IgD-negative memory B cell (primary cell): ENCODE measurements around the gene PLGRKT. TPM values are rescaled to one million over a fixed set of nuclear protein-coding genes. Genes with fewer than 3 reads are reported as not detected.
"Not testable (repeated sequence)": the region's sequence is repeated elsewhere in the genome, so short reads cannot be mapped to it uniquely, and the experiment has no call there.

ENCODE experiments used
- H3K27ac Mint-ChIP-seq, 3 donors: one replicate each; pipeline ENCODE4 v1.8.0; 2020 to 2022; ENCODE audit warnings: mild to moderate bottlenecking in 3 of 3, mixed read lengths in 3 of 3, moderate library complexity in 1 of 3
- H3K27me3 Mint-ChIP-seq: one replicate; pipeline ENCODE4 v1.8.0; 2021; ENCODE audit warnings: mixed read lengths
- H3K36me3 Mint-ChIP-seq: one replicate; pipeline ENCODE4 v1.8.0; 2020; ENCODE audit warnings: mild to moderate bottlenecking, mixed read lengths
- H3K4me1 Mint-ChIP-seq, 3 donors: one replicate each; pipeline ENCODE4 v1.8.0; 2020 to 2022; ENCODE audit warnings: mixed read lengths in 3 of 3, mild to moderate bottlenecking in 1 of 3
- H3K4me3 Mint-ChIP-seq, 4 donors: one replicate each; pipeline ENCODE4 v1.8.0; 2020 to 2022; ENCODE audit warnings: mild to moderate bottlenecking in 4 of 4, mixed read lengths in 4 of 4, moderate library complexity in 3 of 4
- H3K9me3 Mint-ChIP-seq, 3 donors: one replicate each; pipeline ENCODE4 v1.8.0; 2020 to 2021; ENCODE audit warnings: mixed read lengths in 3 of 3, mild to moderate bottlenecking in 1 of 3
- polyA plus RNA-seq: library from polyadenylated mRNA; unstranded; fragments of 300-500 nt; fragmentation: Illumina TruSeq; gene quantifications from one replicate; pipeline ENCODE4 v1.2.3, GENCODE V29; 2021

PLGRKT gene
- polyA plus RNA-seq, 1 donor from 2014 or later = 28.7 TPM

- H3K27me3 Mint-ChIP-seq = no peaks in the 10 kb centered on the region
- peaks cover 17% of the 10 kb centered on the region for H3K36me3 Mint-ChIP-seq
- H3K9me3 Mint-ChIP-seq = no peaks in the 10 kb centered on the region
- H3K4me3 Mint-ChIP-seq = no peak overlapping the region
- no peak overlapping the region for H3K27ac Mint-ChIP-seq
- H3K4me1 Mint-ChIP-seq = peaks cover 0 to 9% (median 5%) of the 10 kb centered on the region in 3 donors
These were observed 28.3 kb upstream of the PLGRKT start for GRCh38 chr9:5466005-5466404.

DNA sequence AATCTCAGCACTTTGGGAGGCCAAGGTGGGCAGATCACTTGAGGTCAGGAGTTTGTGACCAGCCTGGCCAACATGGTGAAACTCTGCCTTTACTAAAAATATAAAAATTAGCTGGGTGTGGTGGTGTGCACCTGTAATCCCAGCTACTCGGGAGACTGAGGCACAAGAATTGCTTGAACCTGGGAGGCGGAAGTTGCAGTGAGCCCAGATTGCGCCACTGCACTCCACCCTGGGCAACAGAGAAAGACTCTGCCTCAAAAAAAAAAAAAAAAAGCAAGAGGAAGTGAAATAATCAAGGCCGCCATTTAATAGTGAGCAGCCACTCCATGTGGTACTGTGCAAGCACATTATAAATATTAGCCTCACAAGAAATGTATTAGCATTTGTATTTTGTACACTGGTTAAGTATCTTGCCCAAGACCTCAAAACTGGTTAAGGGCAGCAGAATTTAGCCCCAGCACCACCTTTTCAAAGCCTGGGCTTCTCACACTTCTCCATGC lies 27.2 kb upstream of the PLGRKT start:
- not testable (repeated sequence) for H3K4me3 Mint-ChIP-seq, H3K9me3 Mint-ChIP-seq, H3K27ac Mint-ChIP-seq, H3K27me3 Mint-ChIP-seq
- Mint-ChIP-seq H3K4me1 (peaks cover 2 to 13% (median 6%) of the 10 kb centered on the region in 3 donors), H3K36me3 (peaks cover 17% of the 10 kb centered on the region)

- peak overlapping the region in 1 of 3 donors; percentile 20 for H3K27ac Mint-ChIP-seq
These were observed 22.4 kb upstream of the PLGRKT start for GRCh38 chr9:5460157-5460556.

GRCh38 chr9:5459289-5459829 lies 21.6 kb upstream of the PLGRKT start:
- no peak overlapping the region for H3K4me3 Mint-ChIP-seq

More at GRCh38 chr9:5460157-5460556, 22.4 kb upstream of the PLGRKT start:
- H3K36me3 Mint-ChIP-seq = peaks cover 24% of the 10 kb centered on the region
- no peaks in the 10 kb centered on the region for H3K9me3 Mint-ChIP-seq
- H3K4me3 Mint-ChIP-seq = no peak overlapping the region
- H3K4me1 Mint-ChIP-seq = peaks cover 11 to 23% (median 20%) of the 10 kb centered on the region in 3 donors
- no peaks in the 10 kb centered on the region for H3K27me3 Mint-ChIP-seq

GRCh38 chr9:5455181-5455580 lies 17.5 kb upstream of the PLGRKT start:
- H3K27ac Mint-ChIP-seq = peak overlapping the region; percentile 14 to 48 (median 45)

More at GRCh38 chr9:5459289-5459829, 21.6 kb upstream of the PLGRKT start:
- H3K27ac Mint-ChIP-seq = peak overlapping the region in 1 of 3 donors; percentile 20
- H3K27me3 Mint-ChIP-seq = peaks cover 1% of the 10 kb centered on the region
- no peaks in the 10 kb centered on the region for H3K9me3 Mint-ChIP-seq
- H3K4me1 Mint-ChIP-seq = peaks cover 13 to 26% (median 25%) of the 10 kb centered on the region in 3 donors
- peaks cover 22% of the 10 kb centered on the region for H3K36me3 Mint-ChIP-seq

GRCh38 chr9:5453673-5454072 lies 15.9 kb upstream of the PLGRKT start:
- peaks cover 22 to 43% (median 31%) of the 10 kb centered on the region in 3 donors for H3K4me1 Mint-ChIP-seq
- H3K9me3 Mint-ChIP-seq = no peaks in the 10 kb centered on the region
- peaks cover 9% of the 10 kb centered on the region for H3K36me3 Mint-ChIP-seq
- peaks cover 1% of the 10 kb centered on the region for H3K27me3 Mint-ChIP-seq
- H3K4me3 Mint-ChIP-seq = no peak overlapping the region
- no peak overlapping the region for H3K27ac Mint-ChIP-seq

More at GRCh38 chr9:5455181-5455580, 17.5 kb upstream of the PLGRKT start:
- Mint-ChIP-seq H3K4me3 (peak overlapping the region; percentile 5 to 83 (median 56)), H3K9me3 (no peaks in the 10 kb centered on the region), H3K27me3 (peaks cover 1% of the 10 kb centered on the region), H3K4me1 (peaks cover 28 to 44% (median 38%) of the 10 kb centered on the region in 3 donors), H3K36me3 (peaks cover 9% of the 10 kb centered on the region)

DNA sequence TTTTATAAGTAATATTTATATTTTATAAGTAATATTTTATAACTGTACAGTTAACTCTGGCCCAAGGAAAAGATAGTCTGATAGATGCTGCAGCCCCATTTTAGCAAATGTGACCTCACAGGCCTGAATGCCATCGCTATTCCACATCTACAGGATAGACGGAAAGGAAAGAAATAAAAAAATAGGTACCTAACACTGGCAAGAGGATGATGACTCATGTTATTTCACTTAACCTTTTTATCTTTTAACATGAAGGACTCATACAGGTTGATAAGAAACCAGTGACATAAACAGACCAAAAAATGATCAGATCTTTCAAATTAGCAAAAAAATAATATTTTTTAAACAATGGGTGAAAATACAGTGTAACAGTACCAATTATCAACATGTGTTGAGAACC lies 15.3 kb upstream of the PLGRKT start:
- Mint-ChIP-seq H3K9me3 (no peaks in the 10 kb centered on the region), H3K36me3 (peaks cover 8% of the 10 kb centered on the region), H3K4me3 (peak overlapping the region in 1 of 4 donors; percentile 23), H3K27ac (no peak overlapping the region), H3K4me1 (peaks cover 22 to 42% (median 35%) of the 10 kb centered on the region in 3 donors), H3K27me3 (peaks cover 1% of the 10 kb centered on the region)

DNA sequence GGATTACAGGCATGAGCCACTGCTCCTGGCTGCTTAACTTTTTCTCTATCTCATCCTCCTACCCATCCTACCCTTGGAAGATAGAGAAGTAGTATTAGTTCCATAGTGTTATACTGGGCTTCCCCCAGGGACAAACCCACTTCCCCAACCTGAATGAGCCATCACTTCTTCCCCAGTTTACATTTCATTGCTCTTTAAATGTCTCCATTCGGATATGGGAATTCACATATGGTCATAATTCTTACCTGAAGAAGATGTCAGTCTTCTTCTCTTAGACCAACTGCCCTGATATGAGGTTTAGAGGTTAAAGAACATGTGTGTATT lies 14.5 kb upstream of the PLGRKT start:
- peak overlapping the region in 2 of 3 donors; percentile 9 to 82 for H3K27ac Mint-ChIP-seq
- peak overlapping the region; percentile 61 to 93 (median 69) for H3K4me3 Mint-ChIP-seq
- no peaks in the 10 kb centered on the region for H3K9me3 Mint-ChIP-seq
- peaks cover 1% of the 10 kb centered on the region for H3K27me3 Mint-ChIP-seq
- H3K36me3 Mint-ChIP-seq = peaks cover 2% of the 10 kb centered on the region
- H3K4me1 Mint-ChIP-seq = peaks cover 26 to 42% (median 37%) of the 10 kb centered on the region in 3 donors

GRCh38 chr9:5450359-5451091 lies 12.8 kb upstream of the PLGRKT start, which contains the start of gene CD274:
CD274 (plus strand) TSS chr9:5450542; CDS start chr9:5456114, 5,572 bp downstream.
- Mint-ChIP-seq H3K27ac (peak within 1 kb of the TSS; percentile 87 to 96 (median 89)), H3K36me3 (no peaks in the 10 kb centered on the region), H3K27me3 (peaks cover 1% of the 10 kb centered on the region), H3K4me3 (peak within 1 kb of the TSS; percentile 79 to 96 (median 92)), H3K9me3 (no peaks in the 10 kb centered on the region), H3K4me1 (peaks cover 29 to 40% (median 39%) of the 10 kb centered on the region in 3 donors)

DNA sequence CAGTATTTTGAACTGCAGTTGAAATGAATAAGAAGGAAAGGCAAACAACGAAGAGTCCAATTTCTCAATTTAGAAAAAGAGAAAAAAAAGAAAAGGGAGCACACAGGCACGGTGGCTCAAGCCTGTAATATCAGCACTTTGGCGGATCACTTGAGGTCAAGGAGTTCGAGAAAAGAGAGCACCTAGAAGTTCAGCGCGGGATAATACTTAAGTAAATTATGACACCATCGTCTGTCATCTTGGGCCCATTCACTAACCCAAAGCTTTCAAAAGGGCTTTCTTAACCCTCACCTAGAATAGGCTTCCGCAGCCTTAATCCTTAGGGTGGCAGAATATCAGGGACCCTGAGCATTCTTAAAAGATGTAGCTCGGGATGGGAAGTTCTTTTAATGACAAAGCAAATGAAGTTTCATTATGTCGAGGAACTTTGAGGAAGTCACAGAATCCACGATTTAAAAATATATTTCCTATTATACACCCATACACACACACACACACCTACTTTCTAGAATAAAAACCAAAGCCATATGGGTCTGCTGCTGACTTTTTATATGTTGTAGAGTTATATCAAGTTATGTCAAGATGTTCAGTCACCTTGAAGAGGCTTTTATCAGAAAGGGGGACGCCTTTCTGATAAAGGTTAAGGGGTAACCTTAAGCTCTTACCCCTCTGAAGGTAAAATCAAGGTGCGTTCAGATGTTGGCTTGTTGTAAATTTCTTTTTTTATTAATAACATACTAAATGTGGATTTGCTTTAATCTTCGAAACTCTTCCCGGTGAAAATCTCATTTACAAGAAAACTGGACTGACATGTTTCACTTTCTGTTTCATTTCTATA lies 12.0 kb upstream of the PLGRKT start:
- H3K4me3 Mint-ChIP-seq = peak overlapping the region; percentile 79 to 96 (median 92)

DNA sequence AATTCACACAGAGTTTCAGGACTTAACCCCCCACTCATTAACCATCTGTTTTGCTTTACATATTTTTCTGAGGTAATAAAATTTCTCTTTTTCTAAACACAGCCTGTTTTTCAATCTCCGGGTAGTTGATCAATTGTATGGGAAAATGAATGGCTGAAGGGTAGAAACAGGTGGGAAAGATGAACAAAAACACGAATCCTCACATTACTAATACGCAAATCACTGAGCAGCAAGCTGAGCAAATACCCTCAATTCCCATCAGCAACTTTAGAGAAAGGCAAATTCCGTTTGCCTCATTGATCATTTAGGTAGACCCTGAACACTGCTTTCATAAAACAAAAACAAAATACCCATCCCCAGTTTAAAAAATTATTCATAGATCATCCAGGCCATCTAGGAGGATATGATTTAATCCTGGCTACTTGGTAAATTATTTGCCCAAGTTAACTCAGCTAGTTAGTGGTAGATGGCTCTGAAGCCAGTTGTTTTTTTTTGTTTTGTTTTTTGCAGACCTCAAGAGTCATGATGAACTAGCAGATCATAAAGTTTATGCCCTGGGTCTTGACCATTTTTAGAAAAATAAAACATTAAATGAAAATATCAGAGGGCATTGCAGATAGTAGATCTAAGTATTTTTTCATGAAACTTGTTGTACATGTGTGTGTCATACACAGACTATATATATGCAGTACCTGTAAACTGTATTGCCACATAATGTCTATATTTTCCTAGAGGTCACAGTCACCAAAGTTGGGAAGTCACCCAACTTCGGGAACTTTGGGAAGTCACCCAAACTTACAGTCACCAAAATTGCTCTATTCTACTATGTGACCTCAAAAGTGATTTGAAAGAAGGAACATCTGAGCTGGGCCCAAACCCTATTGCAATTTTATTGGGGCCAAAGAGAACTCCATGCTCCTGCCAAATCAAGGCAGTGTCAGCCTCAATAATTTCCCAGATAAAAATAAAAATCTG lies 11.0 kb upstream of the PLGRKT start:
- Mint-ChIP-seq H3K9me3 (no peaks in the 10 kb centered on the region), H3K4me1 (peaks cover 22 to 31% (median 26%) of the 10 kb centered on the region in 3 donors), H3K4me3 (peak overlapping the region in 3 of 4 donors; percentile 35 to 93 (median 79)), H3K27ac (peak overlapping the region in 2 of 3 donors; percentile 59 to 89), H3K27me3 (no peaks in the 10 kb centered on the region), H3K36me3 (no peaks in the 10 kb centered on the region)

More for the DNA sequence above, 12.0 kb upstream of the PLGRKT start:
- H3K9me3 Mint-ChIP-seq = no peaks in the 10 kb centered on the region
- no peaks in the 10 kb centered on the region for H3K27me3 Mint-ChIP-seq
- H3K4me1 Mint-ChIP-seq = peaks cover 24 to 33% (median 31%) of the 10 kb centered on the region in 3 donors
- no peaks in the 10 kb centered on the region for H3K36me3 Mint-ChIP-seq
- peak overlapping the region; percentile 87 to 96 (median 89) for H3K27ac Mint-ChIP-seq

GRCh38 chr9:5448016-5448415 lies 10.3 kb upstream of the PLGRKT start:
- Mint-ChIP-seq H3K4me3 (peak overlapping the region in 1 of 4 donors; percentile 79), H3K27ac (peak overlapping the region in 2 of 3 donors; percentile 41 to 73), H3K36me3 (no peaks in the 10 kb centered on the region), H3K9me3 (no peaks in the 10 kb centered on the region), H3K4me1 (peaks cover 22 to 31% (median 26%) of the 10 kb centered on the region in 3 donors), H3K27me3 (no peaks in the 10 kb centered on the region)

DNA sequence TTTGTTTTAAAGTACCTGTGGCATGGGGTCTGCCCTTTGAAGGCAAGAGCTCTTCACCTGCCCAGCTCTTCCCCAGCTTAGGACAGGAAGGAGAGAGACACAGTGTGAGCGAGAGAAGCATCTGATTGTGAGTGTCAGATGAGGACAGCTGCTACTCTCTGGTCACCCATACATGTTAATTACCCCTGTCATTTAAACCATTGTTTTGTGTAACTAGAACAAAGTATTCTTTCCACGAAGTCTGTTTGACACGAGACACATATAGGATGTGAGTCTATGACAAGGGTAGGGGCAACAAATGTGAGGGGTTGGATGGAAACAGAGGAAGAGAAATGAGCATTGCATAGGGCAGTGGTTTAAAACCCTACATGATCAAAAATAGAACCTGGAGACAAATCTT lies 9.6 kb upstream of the PLGRKT start:
- H3K4me1 Mint-ChIP-seq = peaks cover 20 to 30% (median 23%) of the 10 kb centered on the region in 3 donors
- H3K27ac Mint-ChIP-seq = peak overlapping the region in 1 of 3 donors; percentile 41
- H3K9me3 Mint-ChIP-seq = no peaks in the 10 kb centered on the region
- no peaks in the 10 kb centered on the region for H3K27me3 Mint-ChIP-seq
- H3K4me3 Mint-ChIP-seq = no peak overlapping the region
- H3K36me3 Mint-ChIP-seq = no peaks in the 10 kb centered on the region
